Stimulated activated CD8-positive, alpha-beta memory T cell treated with anti-CD3 and anti-CD28 coated beads, Interleukin-7, amount 100 ng/mL, for 48 hours (primary cell): ENCODE data around the gene RASAL2.
"Not testable (repeated sequence)": the region's sequence is repeated elsewhere in the genome, so short reads cannot be mapped to it uniquely, and the experiment has no call there.

Experiments used
- DNase-seq, 2 donors: peaks; one replicate each; pipeline ENCODE4 v3.0.0-alpha.2; 2020; ENCODE audit warnings: low read depth in 1 of 2; ENCODE audit errors: extremely low read depth in 1 of 2

The RASAL2 gene

GRCh38 chr1:178151831-178152230, 57.9 kb downstream of the RASAL2 start:
- no peak for DNase-seq

GRCh38 chr1:178155481-178156255, 61.8 kb downstream of the RASAL2 start:
- no peak for DNase-seq

DNA sequence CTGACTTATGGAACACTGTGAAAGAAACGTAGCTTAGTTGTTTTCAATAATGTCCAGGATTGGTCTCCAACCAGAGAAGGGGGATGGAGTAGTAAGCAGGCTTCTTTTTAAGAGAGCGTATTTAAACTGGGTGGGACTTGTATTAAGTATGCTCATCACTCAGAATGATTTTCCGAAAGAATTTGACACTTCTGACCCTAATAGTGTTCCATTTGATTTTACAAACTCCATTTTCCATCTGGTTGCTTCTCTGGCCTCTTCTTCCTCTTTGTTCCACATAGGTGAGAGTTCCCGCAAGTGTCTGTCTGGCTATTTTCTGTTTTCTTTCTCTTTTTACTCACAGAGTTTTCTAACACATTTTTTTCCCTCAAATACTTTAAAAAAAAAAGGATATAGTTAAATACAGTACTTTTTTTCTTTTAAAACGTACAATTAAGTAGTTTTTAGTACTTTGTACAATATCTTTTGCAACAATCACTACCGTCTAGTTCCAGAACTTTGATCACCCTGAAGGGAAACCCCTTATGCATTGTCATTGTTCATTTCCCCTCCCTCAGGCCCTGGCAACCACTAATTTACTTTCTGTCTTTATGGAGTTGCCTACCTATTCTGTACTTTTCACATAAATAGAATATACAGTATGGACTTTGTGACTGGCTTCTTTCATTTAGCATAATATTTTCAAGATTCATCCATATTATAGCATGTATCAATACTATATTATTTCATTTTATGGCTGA, 67.0 kb downstream of the RASAL2 start:
- no peak for DNase-seq

GRCh38 chr1:178161516-178161915, 67.6 kb downstream of the RASAL2 start:
- no peak for DNase-seq

- DNase-seq, result no peak
Measured at GRCh38 chr1:178165196-178165595, 71.3 kb downstream of the RASAL2 start.

DNA sequence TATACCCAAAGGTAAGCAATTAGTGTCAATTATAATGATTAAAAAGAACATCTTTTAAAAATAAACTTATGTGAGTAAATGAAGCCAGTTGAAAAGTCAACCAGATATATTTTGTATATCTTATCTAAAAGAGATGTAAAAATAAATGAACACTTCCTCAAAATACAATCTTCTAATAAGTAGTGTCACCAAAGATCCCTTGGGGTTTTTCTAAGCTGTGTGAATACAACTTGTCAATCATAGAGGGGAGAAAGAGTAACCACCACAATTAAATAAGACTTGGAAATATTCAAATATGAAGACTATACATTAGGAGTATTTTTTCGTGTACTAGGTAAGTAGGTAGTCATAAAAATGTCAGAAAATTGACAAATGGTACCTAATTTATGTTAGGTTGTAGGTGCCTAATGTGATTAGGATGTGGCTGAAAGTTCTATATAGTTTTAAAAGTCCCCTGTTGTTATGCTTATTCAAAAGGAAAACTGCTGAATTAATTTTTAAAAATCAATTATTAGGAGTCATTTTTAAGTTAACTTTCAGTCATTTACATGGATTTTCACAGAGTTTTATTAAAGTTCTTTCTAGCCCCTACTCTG, 72.6 kb downstream of the RASAL2 start:
- DNase-seq, result no peak

- no peak for DNase-seq
Measured at GRCh38 chr1:178168536-178168935, 74.6 kb downstream of the RASAL2 start.

DNA sequence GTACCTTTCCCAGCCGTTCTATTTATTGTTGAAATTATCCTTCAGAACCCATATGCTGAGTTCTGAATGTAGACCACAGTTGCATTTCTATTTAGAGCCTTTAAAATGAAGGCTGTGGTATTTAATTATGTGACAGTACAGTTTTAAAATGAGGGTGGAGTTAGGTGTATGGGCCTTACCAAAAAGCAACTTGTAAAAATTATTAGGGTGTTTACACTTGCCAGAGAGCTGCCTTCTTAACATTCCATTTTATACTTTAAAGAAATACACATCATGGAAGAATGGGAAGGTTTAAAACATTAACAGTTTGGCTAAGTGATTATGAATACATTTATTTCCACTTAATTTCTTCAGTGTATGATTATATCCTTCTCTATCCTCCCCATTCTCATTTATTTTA, 75.7 kb downstream of the RASAL2 start:
- no peak for DNase-seq

GRCh38 chr1:178172939-178173338, 79.0 kb downstream of the RASAL2 start:
- DNase-seq, result no peak

GRCh38 chr1:178174539-178174938, 80.6 kb downstream of the RASAL2 start:
- no peak for DNase-seq

DNA sequence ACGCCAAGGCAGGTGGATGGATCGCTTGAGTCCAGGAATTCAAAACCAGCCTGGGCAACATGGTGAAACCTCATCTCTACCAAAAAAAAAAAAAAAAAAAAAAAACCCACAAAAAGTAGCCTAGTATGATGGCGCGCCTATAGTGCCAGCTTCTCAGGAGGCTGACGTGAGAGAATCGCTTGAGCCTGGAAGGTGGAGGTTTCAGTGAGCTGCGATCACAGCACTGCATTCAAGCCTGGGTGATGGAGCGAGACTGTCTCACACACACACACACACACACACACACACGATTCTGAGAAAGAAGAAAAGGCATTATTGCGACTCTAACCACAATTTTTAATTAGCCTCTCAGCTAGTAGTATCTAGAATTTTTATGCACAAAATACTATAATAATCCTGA, 86.5 kb downstream of the RASAL2 start:
- DNase-seq, result no peak

GRCh38 chr1:178183796-178184195, 89.9 kb downstream of the RASAL2 start:
- DNase-seq, result no peak

DNA sequence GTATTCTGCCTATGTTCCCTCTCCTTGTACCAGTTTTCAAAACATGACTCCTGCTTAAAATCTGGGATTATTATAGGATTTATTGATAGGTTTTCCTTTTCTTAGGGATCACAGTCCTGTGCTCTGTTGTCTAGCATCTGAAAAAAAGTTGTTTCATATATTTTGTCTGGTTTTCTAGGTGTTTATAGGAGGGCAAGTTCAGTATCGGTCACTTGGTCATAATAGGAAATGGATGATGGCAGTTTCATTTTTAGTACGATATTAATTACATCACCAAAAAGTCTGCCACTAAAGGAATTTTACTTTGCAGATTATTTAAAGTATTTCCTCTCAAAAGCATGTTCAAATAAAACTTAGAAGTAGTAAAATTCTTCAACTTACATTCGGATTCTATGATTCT, 94.4 kb downstream of the RASAL2 start:
- DNase-seq, result no peak

- no peak for DNase-seq
Measured at GRCh38 chr1:178189814-178190213, 95.9 kb downstream of the RASAL2 start.

GRCh38 chr1:178190881-178191280, 97.0 kb downstream of the RASAL2 start:
- no peak for DNase-seq

DNA sequence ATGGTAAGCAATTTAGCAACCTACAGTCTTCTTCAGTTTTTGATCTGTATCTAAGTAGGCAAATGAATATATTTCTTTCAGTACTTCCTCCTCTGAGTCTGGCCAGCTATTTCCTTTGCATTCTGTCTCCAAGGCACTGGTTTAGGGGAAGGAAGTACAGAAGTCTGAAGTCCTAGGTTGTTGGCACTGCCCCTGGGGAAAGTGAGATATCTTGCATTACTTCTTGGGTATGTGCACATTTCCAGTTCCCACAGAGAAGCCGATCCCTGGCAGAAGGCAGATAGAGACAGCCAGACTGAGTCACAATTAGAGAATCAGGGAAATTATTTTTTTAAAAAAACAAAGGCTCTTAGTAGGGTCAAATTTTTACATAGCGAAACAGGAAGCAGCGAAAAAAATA, 98.8 kb downstream of the RASAL2 start:
- DNase-seq, result no peak

DNA sequence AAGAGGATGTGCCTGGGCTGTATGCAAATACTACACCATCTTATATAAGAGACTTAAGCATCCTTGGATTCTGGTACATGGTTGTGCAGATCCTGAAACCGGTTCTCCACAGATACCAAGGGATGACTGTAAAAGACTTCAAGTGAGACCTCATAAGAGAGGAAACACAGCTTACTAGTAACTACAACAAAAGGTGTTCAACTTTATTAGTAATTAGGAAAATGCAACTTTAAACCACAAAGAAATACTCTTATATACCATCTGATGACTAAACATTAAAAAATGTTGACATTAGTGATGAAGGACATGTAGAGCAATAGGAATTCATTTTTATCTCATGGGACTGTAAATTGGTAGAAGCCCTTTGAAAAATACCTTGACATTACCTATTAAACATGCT, 102.7 kb downstream of the RASAL2 start:
- no peak for DNase-seq

- not testable (repeated sequence) for DNase-seq
Measured at GRCh38 chr1:178202095-178202494, 108.2 kb downstream of the RASAL2 start.

DNA sequence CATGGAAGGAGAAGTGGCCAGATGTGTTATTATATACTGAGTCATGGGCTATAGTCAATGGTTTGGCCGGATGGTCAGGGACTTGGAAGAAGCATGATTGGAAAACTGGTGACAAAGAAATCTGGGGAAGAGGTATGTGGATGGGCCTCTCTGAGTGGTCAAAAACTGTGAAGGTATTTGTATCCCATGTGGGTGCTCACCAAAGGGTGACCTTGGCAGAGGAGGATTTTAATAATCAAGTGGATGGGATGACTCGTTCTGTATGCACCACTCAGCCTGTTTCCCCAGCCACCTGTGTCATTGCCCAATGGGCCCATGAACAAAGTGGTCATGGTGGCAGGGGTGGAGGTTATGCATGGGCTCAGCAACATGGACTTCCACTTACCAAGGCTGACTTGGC, 108.6 kb downstream of the RASAL2 start:
- DNase-seq, result not testable (repeated sequence)

DNA sequence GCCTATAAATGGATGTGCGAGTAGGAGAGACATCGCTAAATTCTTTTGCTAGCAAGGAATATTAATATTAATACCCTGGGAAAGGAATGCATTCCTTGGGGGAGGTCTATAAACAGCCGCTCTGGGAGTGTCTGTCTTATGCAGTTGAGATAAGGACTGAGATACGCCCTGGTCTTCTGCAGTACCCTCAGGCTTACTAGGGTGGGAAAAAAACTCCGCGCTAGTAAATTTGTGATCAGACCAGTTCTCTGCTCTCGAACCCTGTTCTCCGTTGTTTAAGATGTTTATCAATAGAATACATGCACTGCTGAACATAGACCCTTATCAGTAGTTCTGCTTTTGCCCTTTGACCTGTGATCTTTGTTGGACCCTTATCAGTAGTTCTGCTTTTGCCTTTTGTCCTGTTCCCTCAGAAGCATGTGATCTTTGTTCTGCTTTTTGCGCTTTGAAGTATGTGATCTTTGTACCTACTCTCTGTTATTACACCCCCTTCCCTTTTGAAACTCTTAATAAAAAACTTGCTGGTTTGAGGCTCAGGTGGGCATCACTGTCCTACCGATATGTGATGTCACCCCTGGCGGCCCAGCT, 114.5 kb downstream of the RASAL2 start:
- DNase-seq, result not testable (repeated sequence)

GRCh38 chr1:178209935-178210334, 116.0 kb downstream of the RASAL2 start:
- DNase-seq, result no peak

- DNase-seq, result no peak
Measured at GRCh38 chr1:178218550-178218949, 124.6 kb downstream of the RASAL2 start.
